Measurements from ENCODE around the gene SPIN2A. TPM values are rescaled to one million over a fixed set of nuclear protein-coding genes. Genes with fewer than 3 reads are reported as not detected.

The SPIN2A gene
- total and polyA plus RNA-seq, 2 donors (not counting 3 experiments of a cell fraction or from before 2014, with no cell fraction given), result 0.22 to 0.75 TPM

DNA sequence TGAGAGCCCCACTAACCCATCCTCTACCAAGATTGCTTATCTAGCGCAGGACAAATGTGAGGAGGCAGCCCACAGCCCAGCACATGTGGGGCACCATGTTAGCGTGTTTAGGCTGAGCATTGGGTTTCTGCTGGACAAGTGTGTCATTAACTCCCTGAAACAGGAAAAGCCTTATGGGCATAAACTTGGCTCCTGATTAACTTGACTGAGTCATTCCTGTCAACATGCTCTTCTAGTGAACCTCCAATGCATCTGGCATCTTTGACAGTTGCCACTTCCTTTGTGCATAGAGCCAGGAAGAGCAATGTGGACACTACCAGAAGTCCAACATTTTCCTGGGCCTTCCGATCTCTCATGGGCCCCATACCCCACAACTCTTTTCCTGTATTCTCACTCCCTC is 2.5 kb downstream of the SPIN2A start:
- no peak overlapping the region for H3K27ac ChIP-seq (ENCODE audit: insufficient read depth, low read depth, low read length)
- H4K20me1 ChIP-seq (replicated peaks; ENCODE audit: control insufficient read depth, extremely low read depth, insufficient read depth, low read length), result no peaks in the 10 kb centered on the region
- no TSS peak for BruUV-seq (replicated peaks)
- H3K9ac ChIP-seq (replicated peaks; ENCODE audit: extremely low read depth, insufficient read depth, low read length), result no peak overlapping the region
- no peaks in the 10 kb centered on the region for H3K79me2 ChIP-seq (ENCODE audit: control insufficient read depth, insufficient read depth, low read length)
- no peaks in the 10 kb centered on the region for H3K9me1 ChIP-seq (replicated peaks; ENCODE audit: control insufficient read depth, extremely low read depth, insufficient read depth, low read length)
- DNase-seq (ENCODE audit: low read depth, low spot score), result no peak
- TF ChIP-seq, protein P1, sequence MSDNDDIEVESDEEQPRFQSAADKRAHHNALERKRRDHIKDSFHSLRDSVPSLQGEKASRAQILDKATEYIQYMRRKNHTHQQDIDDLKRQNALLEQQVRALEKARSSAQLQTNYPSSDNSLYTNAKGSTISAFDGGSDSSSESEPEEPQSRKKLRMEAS (IDR thresholded peaks at IDR 0.05; ENCODE audit: insufficient read depth, insufficient read length), result no peak
- TF ChIP-seq POLR2A (IDR thresholded peaks at IDR 0.05; ENCODE audit: low read depth, low read length) (no peak), JUN (IDR thresholded peaks at IDR 0.05; ENCODE audit: borderline replicate concordance, insufficient read depth, insufficient read length, low read depth) (no peak), POLR2AphosphoS5 (IDR thresholded peaks at IDR 0.05; ENCODE audit: insufficient read depth, low read depth, low read length) (no peak)
- no peak overlapping the region for H3K4me2 ChIP-seq (ENCODE audit: insufficient read depth, low read length)
- CTCF ChIA-PET, result no interaction called here
- H3K9me3 ChIP-seq (replicated peaks; ENCODE audit: control insufficient read depth, insufficient read depth, low read length), result no peaks in the 10 kb centered on the region
- H3K4me3 ChIP-seq (replicated peaks in 1 of 3; ENCODE audit: insufficient read depth in 1 of 3, low read depth in 1 of 3, low read length in 3 of 3), result no peak overlapping the region
- intact Hi-C loops (cut with micrococcal nuclease) (no loop called here), dilution Hi-C loops (cut with MboI; ENCODE audit: extremely low pct_ligation_motif_present, low sequenced_read_pairs) (no loop called here)
- POLR2A ChIA-PET, result no interaction called here
- no peak for FAIRE-seq
- H3K36me3 ChIP-seq (ENCODE audit: control insufficient read depth in 2 of 2, extremely low read depth in 1 of 2, insufficient read depth in 2 of 2, low read length in 2 of 2), result no peaks in the 10 kb centered on the region
- no peaks in the 10 kb centered on the region for H3K4me1 ChIP-seq (ENCODE audit: control insufficient read depth, extremely low read depth, insufficient read depth, low read length)
- H3K27me3 ChIP-seq (ENCODE audit: control insufficient read depth in 2 of 2, insufficient read depth in 2 of 2, low read length in 2 of 2), result no peaks in the 10 kb centered on the region
- no peak overlapping the region for H2AFZ ChIP-seq (ENCODE audit: low read depth, low read length)

DNA sequence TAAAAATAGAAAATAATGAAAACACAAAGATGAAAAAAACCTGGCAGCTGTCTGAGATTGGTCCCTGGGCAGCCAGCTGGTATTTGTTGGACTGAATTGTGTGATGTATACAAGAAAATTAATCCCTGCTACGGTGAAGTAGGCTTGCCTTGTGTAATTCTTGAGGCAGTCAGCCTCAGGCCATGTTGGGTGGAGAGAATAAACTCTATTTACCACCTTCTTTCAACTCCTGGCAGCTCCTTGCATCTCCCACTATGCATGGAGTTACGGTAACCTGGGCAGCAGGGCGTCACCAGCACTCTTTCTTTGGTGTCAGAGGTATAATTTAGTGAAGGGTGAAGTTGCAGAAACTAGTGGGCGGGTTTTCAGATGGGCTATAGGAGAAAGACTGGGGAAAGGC is 3.5 kb downstream of the SPIN2A start:
- dilution Hi-C loops (cut with MboI; ENCODE audit: extremely low pct_ligation_motif_present, low sequenced_read_pairs), result no loop called here
- ChIA-PET POLR2A (no interaction called here), CTCF (no interaction called here)
- no TSS peak for BruUV-seq (replicated peaks)
- Histone ChIP-seq H3K27me3 (ENCODE audit: control insufficient read depth in 2 of 2, insufficient read depth in 2 of 2, low read length in 2 of 2) (no peaks in the 10 kb centered on the region), H3K9me3 (replicated peaks; ENCODE audit: control insufficient read depth, insufficient read depth, low read length) (no peaks in the 10 kb centered on the region), H3K9me1 (replicated peaks; ENCODE audit: control insufficient read depth, extremely low read depth, insufficient read depth, low read length) (no peaks in the 10 kb centered on the region), H3K27ac (ENCODE audit: insufficient read depth, low read depth, low read length) (no peak overlapping the region), H4K20me1 (replicated peaks; ENCODE audit: control insufficient read depth, extremely low read depth, insufficient read depth, low read length) (no peaks in the 10 kb centered on the region), H3K79me2 (ENCODE audit: control insufficient read depth, insufficient read depth, low read length) (no peaks in the 10 kb centered on the region), H3K36me3 (ENCODE audit: control insufficient read depth in 2 of 2, extremely low read depth in 1 of 2, insufficient read depth in 2 of 2, low read length in 2 of 2) (no peaks in the 10 kb centered on the region), H2AFZ (ENCODE audit: low read depth, low read length) (no peak overlapping the region), H3K4me3 (replicated peaks in 1 of 3; ENCODE audit: insufficient read depth in 1 of 3, low read depth in 1 of 3, low read length in 3 of 3) (no peak overlapping the region), H3K9ac (replicated peaks; ENCODE audit: extremely low read depth, insufficient read depth, low read length) (no peak overlapping the region), H3K4me2 (ENCODE audit: insufficient read depth, low read length) (no peak overlapping the region), H3K4me1 (ENCODE audit: control insufficient read depth, extremely low read depth, insufficient read depth, low read length) (no peaks in the 10 kb centered on the region)
- TF ChIP-seq POLR2AphosphoS5 (IDR thresholded peaks at IDR 0.05; ENCODE audit: insufficient read depth, low read depth, low read length) (no peak), GATA2 (IDR thresholded peaks at IDR 0.05; ENCODE audit: insufficient read depth, insufficient read length, low read depth, low read length) (no peak), POLR2A (IDR thresholded peaks at IDR 0.05; ENCODE audit: low read depth, low read length) (no peak), FOS (IDR thresholded peaks at IDR 0.05; ENCODE audit: borderline replicate concordance, insufficient read depth, low read length) (no peak), MYC (IDR thresholded peaks at IDR 0.05; ENCODE audit: low read depth, low read length) (no peak), EZH2 (IDR thresholded peaks at IDR 0.05; ENCODE audit: borderline replicate concordance, low read depth, low read length, severe bottlenecking) (no peak), JUN (IDR thresholded peaks at IDR 0.05; ENCODE audit: borderline replicate concordance, insufficient read depth, insufficient read length, low read depth) (no peak)
- TF ChIP-seq, protein P2, sequence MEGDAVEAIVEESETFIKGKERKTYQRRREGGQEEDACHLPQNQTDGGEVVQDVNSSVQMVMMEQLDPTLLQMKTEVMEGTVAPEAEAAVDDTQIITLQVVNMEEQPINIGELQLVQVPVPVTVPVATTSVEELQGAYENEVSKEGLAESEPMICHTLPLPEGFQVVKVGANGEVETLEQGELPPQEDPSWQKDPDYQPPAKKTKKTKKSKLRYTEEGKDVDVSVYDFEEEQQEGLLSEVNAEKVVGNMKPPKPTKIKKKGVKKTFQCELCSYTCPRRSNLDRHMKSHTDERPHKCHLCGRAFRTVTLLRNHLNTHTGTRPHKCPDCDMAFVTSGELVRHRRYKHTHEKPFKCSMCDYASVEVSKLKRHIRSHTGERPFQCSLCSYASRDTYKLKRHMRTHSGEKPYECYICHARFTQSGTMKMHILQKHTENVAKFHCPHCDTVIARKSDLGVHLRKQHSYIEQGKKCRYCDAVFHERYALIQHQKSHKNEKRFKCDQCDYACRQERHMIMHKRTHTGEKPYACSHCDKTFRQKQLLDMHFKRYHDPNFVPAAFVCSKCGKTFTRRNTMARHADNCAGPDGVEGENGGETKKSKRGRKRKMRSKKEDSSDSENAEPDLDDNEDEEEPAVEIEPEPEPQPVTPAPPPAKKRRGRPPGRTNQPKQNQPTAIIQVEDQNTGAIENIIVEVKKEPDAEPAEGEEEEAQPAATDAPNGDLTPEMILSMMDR (IDR thresholded peaks at IDR 0.05; ENCODE audit: extremely low read depth in 1 of 2, insufficient read depth in 1 of 2, low read depth in 1 of 2, low read length in 2 of 2), result no peak
- TF ChIP-seq, protein P1 (IDR thresholded peaks at IDR 0.05; ENCODE audit: insufficient read depth, insufficient read length), result no peak
- DNase-seq (ENCODE audit: low read depth, low spot score), result no peak
- FAIRE-seq, result no peak
- intact Hi-C loops (cut with micrococcal nuclease), result no loop called here

Data from endothelial cell of umbilical vein (primary cell).